ENCODE results near the gene ZNF592. TPM values are rescaled to one million over a fixed set of nuclear protein-coding genes. Genes with fewer than 3 reads are reported as not detected.

Gene ZNF592
- polyA plus RNA-seq, 2 donors: 4.8 to 6.1 TPM

DNA sequence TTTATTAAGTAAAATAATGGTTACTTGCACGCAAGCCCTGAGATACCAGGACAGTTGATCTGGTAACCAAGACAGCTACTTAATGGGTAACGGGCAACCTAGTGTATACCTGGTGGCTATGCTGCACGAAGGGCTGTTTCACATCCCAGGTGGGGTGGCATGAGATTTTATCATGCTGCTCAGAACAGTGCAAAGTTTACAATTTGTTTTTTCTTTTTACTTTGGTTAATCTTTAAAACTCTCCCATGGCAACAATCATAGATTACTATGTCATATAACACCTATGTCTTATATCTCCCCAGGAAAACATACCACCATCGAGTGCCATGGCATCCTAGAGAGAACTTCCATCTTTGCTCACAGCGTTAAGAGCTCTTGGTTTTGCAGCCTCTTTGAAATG lies 103.8 kb downstream of the ZNF592 start:
- 82 to 95% methylated on average over 5 of the region's 5 CpGs for WGBS, 2 donors
- Histone ChIP-seq H3K36me3 (ENCODE audit: control insufficient read depth in 2 of 2, insufficient read depth in 2 of 2, low read length in 1 of 2) (no peaks in the 10 kb centered on the region), H3K9me3 (ENCODE audit: control insufficient read depth in 2 of 2, insufficient read depth in 1 of 2, low read depth in 1 of 2, low read length in 1 of 2) (no peaks in the 10 kb centered on the region), H3K4me3 (ENCODE audit: low read depth in 1 of 2, low read length in 2 of 2) (no peak overlapping the region), H3K27ac (ENCODE audit: low read depth in 2 of 2, low read length in 1 of 2) (no peak overlapping the region), H3K4me1 (ENCODE audit: control insufficient read depth in 2 of 2, insufficient read depth in 2 of 2, low read length in 1 of 2) (peaks cover 0 to 3% of the 10 kb centered on the region in 2 donors), H3K27me3 (ENCODE audit: control insufficient read depth in 1 of 2, insufficient read depth in 2 of 2, low read length in 2 of 2) (no peaks in the 10 kb centered on the region)

GRCh38 chr15:84855136-84855535 lies 106.7 kb downstream of the ZNF592 start:
- H3K36me3 ChIP-seq (ENCODE audit: control insufficient read depth in 2 of 2, insufficient read depth in 2 of 2, low read length in 1 of 2): peaks cover 0 to 2% of the 10 kb centered on the region in 2 donors
- H3K27ac ChIP-seq (ENCODE audit: low read depth in 2 of 2, low read length in 1 of 2): no peak overlapping the region
- H3K4me1 ChIP-seq (ENCODE audit: control insufficient read depth in 2 of 2, insufficient read depth in 2 of 2, low read length in 1 of 2): peaks cover 14 to 25% of the 10 kb centered on the region in 2 donors
- H3K27me3 ChIP-seq (ENCODE audit: control insufficient read depth in 1 of 2, insufficient read depth in 2 of 2, low read length in 2 of 2): no peaks in the 10 kb centered on the region
- peaks cover 0 to 3% of the 10 kb centered on the region in 2 donors for H3K9me3 ChIP-seq (ENCODE audit: control insufficient read depth in 2 of 2, insufficient read depth in 1 of 2, low read depth in 1 of 2, low read length in 1 of 2)
- no peak overlapping the region for H3K4me3 ChIP-seq (ENCODE audit: low read depth in 1 of 2, low read length in 2 of 2)
- 79 to 80% methylated on average over 9 of the region's 9 CpGs for WGBS, 2 donors

GRCh38 chr15:84855765-84856164 lies 107.4 kb downstream of the ZNF592 start:
- Histone ChIP-seq H3K36me3 (ENCODE audit: control insufficient read depth in 2 of 2, insufficient read depth in 2 of 2, low read length in 1 of 2) (peaks cover 0 to 2% of the 10 kb centered on the region in 2 donors), H3K27ac (ENCODE audit: low read depth in 2 of 2, low read length in 1 of 2) (no peak overlapping the region), H3K4me1 (ENCODE audit: control insufficient read depth in 2 of 2, insufficient read depth in 2 of 2, low read length in 1 of 2) (peaks cover 14 to 25% of the 10 kb centered on the region in 2 donors)

More at GRCh38 chr15:84855765-84856164, 107.4 kb downstream of the ZNF592 start:
- Histone ChIP-seq H3K9me3 (ENCODE audit: control insufficient read depth in 2 of 2, insufficient read depth in 1 of 2, low read depth in 1 of 2, low read length in 1 of 2) (peaks cover 0 to 3% of the 10 kb centered on the region in 2 donors), H3K27me3 (ENCODE audit: control insufficient read depth in 1 of 2, insufficient read depth in 2 of 2, low read length in 2 of 2) (no peaks in the 10 kb centered on the region), H3K4me3 (ENCODE audit: low read depth in 1 of 2, low read length in 2 of 2) (no peak overlapping the region)

Other genes starting within 250 kb of the ZNF592 start
- under 1 TPM; 0.71 to 0.81 TPM for gene ZSCAN2, start 147.6 kb upstream of the ZNF592 start, polyA plus RNA-seq
- 10 to 100 TPM; 15.8 to 16.6 TPM for gene WDR73, start 94.3 kb upstream of the ZNF592 start, polyA plus RNA-seq
- 1 to 10 TPM; 1.5 to 5.2 TPM for gene NMB, start 90.4 kb upstream of the ZNF592 start, polyA plus RNA-seq
- 10 to 100 TPM; 67.3 to 74.6 TPM for gene SEC11A, start 32.5 kb upstream of the ZNF592 start, polyA plus RNA-seq
- gene ALPK3, start 68.8 kb downstream of the ZNF592 start, polyA plus RNA-seq: 10 to 100 TPM in 1 of 2 donors, 1 to 10 TPM in 1; 1.8 to 10.5 TPM
- under 1 TPM; 0.02 to 0.08 TPM for gene SLC28A1, start 136.1 kb downstream of the ZNF592 start, polyA plus RNA-seq
- gene PDE8A, start 233.3 kb downstream of the ZNF592 start, polyA plus RNA-seq: 10 to 100 TPM in 1 of 2 donors, 1 to 10 TPM in 1; 6.6 to 10.1 TPM

Measured in esophagus (tissue), 2 donors.